ENCODE data around the gene AMBRA1.

The AMBRA1 gene

DNA sequence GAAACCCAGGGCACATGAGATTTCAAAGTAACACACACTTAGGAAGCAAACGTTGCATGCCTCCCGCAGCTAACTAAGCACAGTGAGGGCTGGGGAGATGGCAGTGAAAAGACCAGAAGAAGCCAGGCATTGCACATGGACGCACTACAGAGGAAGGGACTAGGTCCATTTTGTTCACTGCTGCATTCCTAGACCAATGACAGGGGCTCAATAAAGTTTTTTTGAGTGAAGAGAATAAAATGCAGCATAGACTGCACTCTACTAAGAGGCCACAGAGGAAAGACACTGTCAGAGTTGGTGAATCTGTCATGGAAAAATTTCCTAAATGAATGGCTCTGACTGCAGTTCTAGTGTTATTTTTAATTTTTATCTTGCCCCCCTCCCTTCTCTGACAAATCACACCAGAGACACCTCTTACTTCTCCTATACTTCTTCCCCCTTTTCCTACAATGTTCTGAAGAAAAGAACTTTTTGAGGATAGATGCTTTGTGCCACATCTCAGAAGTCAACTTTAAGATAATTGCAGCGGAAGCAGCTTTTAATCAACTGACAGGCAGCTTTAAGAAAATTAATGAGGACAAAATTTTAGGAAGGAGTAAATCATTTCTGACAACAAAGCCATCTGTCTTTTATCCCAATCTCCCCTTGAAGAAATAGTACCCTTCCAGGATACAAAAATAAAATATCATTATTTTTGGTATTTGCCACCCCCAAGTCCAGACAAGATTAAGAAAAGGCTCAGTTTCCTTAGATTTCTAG is 167.4 kb downstream of the AMBRA1 start:
- no peak for DNase-seq

DNA sequence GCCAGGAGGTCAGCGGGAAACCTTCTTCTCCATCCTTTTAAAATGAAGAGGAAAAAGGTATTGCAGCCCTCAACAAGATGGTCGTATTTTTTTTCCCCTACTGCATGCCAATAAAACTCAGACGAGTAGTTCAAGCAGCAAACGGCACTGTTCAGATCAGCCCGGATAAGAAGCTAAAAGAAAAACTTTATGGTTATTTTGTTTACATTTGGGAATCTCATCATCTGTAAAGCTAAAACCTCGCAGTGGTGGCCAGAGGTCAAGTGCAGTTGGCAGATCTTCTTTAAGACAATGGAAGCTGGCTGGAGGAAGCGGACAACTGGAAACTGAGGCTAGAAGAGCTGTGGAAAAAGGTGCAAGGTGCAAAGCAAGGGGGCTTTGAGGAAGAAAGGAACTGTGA is 171.2 kb downstream of the AMBRA1 start:
- no peak for DNase-seq

DNA sequence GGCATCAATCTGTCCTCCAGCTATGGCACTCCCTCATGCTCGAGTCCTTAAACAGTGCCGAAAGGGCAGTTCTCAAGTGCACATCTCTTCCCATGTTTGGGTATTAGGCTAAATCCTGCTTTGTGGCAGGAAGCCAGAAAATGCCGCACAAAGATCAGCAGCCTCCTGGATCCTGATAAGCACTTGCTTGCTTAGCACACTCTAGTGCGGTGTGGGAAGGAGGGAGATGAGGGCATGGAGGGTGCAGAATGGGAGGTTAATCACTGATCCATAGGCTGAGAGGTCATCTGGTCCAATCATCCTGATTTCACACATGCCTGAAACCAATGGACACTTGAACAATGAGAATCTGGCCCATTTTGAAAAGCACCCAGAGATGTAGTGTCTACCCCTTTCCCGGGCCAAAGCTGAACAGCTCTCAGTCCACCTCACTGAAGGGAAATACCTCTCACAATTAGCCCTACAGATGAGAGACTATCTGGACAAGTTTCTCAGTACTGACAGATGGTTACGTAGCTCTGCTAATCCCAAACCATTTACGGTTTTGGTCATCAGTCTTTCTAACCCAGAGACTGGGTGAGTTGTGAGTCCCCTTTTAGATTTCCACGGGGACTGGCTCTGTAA is 172.5 kb downstream of the AMBRA1 start:
- DNase-seq: no peak

DNA sequence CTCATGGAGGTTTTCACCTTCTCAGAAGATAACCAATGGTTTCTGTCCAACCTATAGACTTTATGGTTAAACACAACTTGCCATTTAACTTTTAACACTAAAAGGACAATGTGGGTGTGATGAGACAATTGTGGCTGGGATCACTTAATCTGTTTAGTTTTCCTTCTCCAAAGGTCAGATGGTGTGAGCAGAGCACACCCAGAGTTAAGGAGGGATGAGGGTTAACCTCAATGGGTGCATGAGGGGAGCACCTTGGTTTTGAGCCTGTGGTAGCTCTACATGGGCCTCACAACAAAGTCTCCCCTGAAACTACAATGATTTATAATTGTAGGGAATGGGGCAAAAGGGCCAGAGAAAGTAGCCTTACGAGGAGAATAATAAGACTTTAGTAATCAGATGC is 173.3 kb downstream of the AMBRA1 start:
- DNase-seq: no peak

DNA sequence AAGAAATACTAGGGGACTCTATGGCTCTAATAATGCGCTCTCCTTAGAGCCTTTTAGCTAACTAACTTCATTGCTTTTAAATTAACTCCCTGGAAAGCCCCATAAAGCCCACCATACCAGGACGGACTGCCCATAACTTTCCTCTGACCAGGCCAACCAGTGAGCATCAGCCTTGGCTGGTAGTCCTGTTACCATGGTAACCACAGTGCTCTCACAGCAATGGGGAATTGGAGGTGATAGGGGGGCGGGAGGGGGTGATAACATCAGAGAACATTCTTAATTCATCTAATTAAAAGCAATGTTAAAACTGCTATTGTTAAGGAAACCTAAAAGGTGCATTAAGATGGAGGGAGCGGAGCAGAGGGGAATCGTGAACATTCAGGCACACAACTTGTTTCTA is 175.1 kb downstream of the AMBRA1 start:
- DNase-seq: no peak

DNA sequence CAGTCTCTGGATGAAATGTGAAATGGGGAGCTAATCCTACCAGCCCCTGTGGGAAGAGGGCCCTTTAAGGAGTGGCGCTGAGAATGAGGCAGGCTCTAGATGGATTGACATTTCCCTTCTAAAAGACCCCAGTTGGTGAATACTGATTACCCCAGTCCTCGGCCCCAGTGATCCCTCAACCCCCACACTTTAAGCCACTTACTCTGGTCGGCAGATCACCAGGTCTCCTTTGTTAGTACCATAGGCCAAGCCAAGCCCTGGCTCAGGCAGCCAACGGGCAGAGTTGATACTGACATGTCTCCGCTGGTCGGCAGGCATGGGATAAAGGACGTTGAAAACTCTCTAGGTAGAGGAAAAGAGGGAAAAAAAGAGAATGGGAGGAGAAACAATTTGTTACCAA is 176.1 kb downstream of the AMBRA1 start:
- no peak for DNase-seq

DNA sequence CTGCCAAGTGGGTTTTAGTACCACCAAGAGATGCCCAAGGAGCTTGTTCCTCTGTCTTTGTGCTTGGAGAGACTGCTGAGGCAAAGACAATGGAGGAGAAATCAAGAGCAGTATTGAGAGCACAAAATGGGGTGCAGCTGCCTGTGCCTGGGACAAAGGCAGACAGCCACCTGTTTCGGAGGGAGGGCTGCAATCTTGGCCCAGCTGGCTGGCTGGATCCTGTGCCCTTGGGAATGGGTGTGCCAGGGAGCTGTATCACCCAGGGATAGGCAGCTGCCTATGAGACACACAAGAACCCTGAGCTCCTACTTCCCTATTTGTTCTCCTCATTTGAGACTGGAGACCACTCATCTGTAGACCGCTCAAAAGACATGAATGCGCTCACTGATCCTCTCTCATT is 178.9 kb downstream of the AMBRA1 start:
- no peak for DNase-seq

DNA sequence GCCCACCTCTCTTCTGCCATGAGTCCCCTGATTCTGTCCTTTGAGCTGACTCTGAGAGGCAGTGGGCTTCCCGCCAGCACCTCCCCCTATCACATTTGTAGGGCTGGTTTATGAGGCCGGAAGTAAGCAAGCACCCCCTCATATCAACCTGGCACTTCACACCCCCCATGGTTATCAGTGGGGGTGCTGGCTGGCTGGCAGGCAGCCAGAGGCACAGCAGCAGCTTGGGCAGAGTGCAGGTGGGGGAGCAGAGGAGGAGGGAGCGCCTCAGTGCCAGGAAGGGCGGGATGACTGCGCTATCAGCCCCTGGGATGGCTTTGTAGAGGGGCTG is 179.4 kb downstream of the AMBRA1 start:
- DNase-seq: no peak

DNA sequence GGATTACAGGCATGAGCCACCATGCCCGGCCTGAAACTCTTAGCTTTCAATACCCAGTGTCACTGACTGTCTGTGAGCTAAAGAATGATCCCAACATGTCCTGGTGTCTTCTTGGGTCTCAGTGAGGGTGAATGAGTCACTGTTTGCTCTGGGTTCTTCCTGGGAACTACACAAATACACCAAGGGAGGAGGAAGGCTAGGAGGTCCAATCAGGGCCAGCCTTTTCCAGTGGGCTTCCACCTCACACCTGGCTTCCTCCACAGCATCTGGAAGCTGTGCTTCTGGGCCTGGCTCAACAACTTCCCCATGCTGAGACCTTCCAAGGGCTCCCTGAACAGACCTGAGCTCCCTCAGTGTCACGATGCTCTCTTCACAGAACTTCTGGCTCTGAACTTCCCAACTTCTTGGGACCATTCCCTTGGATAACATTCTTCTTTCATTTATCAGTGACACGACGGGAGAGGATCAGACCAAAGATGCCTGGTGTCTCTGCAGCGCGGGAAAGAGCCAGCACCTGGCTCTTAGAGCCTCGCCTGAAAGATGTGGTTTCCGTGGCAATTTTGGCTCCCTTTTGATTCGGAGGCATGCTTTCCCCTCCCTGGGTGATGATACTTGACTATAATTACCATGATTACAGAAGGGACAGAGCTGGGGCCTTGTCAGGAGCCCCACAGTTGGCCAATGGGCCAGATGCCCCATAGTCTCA is 179.9 kb downstream of the AMBRA1 start:
- DNase-seq: no peak

DNA sequence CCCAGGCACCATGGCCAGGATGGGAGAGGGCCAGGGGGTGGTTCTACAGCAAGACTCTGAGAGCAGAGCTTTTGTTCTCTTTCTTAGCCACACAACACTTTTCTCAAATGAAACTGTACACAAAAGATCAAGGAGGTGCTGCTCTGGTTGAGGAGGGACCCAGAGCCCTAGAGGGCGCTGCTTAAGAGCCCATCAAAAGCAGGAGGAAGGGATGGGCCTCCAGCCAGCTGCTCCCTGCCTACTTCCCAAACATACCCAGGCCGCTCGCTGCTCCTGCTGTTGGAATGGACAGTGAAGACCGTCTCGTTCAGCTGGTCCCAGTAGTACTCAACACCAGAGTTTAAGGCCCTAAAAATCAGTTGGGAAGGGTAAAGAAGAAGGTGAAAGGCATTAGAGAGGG is 183.8 kb downstream of the AMBRA1 start:
- no peak for DNase-seq

DNA sequence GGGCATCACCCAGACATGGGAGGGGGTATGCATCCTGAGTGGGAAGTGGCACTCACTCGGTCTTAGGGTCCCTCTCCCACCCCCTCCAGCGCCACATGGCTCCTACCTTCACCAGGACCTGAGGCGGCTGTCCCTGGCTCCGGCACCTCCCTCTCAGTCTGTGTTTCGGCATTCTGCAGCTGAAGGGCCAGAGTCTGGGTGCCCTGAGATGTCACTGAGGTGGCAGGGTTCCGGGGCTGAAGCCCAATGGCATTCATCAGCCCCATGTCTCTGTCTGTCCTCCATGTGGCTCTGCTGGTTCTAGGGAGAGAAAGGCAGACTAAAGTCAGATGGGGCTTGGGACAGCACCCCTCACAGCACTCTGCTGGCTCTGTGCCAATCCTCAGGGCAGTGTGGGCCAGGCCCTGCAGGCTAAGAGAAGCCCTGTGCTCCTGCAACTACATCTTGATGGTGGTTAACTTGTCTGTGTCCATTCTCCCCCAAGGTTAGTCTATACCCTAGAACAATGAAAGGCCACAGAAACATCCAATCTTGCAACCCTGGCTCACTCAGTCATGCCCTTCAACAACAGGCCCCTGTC is 185.3 kb downstream of the AMBRA1 start:
- no peak for DNase-seq

DNA sequence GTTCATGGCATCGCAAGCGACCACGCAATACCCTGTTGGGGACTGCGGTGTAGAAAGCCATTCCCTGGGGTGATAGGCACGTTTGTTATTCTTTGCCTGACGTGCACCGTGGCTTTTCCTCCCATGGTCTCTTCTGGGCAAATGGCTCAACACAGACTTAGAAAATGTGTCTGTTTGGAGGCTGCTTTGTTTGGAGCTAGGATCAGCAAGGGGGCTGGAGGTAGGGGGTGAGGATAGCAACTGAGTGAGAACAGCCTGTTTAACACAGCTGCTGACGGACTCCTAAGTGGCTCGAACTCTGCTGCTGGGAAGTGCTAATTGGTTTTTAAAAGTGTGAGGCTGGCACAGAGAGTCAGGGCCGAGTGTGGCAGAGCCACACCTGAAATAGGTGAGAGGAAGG is 186.2 kb downstream of the AMBRA1 start:
- DNase-seq: no peak

DNA sequence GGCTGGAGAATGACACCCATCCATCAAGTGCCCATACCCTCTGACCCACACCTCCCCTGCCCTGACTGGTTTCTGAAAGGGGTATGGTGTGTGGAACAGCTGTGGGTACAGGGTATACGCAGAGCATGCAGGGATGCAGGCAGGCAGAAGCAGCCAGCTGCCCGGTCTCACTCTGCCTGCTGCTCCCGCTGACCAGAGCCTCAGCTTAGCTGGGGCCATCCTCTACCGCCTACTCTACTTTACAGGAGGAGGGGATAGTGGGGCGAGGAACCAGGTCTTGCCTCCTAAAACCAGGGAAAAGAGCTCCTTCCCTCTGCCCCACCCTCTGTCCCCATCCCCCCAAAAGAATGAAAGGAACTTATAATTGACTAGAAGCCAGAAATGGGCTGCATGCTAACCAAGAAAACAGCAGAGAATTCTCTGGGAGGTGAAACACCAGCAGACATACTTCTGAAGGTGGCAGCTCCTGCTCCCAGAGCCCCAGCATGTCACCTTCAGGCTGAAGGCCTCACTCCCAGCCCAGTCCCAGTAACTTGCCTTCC is 189.3 kb downstream of the AMBRA1 start:
- no peak for DNase-seq

DNA sequence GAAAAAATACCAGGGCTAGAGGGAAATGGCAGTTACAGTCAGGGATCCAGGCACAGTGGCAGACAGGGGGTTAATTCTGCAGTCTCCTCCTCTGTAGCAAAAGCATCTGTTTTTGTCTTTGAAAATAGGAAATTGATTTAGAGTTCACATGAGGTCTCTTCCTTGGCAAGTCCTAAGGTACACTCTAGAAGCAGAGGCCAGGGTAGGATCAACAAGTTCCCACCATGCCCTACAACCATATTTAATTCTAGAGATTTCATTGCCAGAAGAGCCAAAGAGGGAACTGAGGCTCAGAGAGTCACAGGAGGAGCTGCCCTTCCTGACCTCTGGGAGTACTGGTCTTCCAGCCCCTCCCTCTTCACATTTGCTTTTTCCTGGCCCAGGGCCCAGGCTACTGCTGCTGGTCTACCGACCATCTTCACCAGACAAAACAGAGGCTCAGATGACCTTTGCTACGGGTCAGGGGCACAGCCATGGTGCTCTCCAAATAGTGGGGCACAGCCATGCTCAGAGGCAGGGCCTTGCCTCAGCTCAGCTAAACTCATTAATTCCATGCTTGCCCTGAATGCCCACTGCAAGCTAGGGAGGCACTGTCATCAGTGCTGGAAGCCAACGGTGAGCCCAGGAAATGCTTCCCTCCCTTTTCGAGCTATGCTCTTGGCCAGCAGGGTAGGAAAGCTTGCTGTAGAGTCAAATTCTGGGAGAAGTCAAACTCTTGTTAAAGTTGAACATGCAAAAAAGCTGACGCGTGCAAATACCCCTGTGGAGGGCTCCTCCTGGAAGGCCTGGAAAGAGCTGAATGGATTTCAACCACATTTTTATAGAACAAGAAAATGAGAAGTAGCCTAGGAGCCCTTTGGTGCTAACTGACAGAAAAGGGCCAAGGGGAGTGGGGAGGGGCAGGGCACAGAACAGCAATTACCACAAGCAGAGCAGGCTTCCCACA is 190.6 kb downstream of the AMBRA1 start:
- DNase-seq: no peak

DNA sequence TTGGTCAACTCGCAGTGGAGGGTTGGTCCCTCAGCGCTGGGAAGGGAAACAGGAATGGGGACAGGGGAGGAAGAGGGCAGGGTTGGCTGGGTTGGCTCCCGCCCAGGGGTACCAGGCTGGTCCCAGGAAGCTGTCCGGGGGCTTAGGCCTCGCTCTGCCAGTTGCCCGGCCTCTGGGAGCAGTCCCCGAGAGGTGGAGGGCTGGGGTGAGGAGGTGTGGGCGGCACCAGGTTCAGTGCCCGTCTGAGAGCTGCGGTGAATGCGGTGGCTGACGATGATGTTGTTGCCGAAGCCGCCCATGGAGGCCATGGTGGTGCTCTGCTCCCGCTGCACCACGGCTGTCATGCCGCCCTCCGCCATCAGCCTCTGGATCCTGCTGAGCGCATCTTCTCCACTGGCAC is 196.3 kb downstream of the AMBRA1 start:
- DNase-seq: no peak

DNA sequence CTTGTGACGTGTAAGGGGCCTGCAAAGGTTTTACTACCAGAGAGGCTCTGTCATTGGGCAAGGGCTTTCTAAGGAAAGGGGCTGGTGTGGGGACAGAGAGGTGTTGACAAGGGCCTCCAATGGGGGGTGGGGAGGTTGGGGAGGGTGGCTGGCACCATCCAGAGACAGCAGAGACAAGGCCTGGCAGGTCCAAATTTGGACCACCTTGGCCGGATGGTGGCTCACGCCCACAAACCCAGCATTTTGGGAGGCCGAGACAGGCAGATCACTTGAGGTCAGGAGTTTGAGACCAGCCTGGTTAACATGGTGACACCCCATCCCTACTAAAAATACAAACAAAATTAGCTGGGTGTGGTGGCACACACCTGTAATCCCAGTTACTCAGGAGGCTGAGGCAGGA is 200.1 kb downstream of the AMBRA1 start:
- no peak for DNase-seq

DNA sequence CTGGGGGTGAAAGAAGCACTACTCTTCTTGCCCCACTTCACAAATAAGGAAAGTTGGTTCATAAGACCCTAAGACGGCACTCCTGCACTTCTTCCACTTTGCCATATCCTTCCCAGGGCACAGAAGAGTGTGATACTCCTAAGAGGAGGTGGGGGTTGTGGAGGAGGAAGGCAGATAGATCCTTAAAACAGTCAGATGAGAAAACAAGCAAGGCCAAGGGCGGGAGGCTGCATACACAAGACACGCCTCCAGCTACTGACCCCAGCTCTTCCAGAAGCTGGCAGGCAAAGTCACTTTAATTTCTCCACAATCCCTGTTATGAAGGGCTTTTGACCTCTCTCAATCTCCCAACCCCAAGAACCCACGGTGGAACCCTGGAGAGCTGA is 200.6 kb downstream of the AMBRA1 start:
- no peak for DNase-seq

DNA sequence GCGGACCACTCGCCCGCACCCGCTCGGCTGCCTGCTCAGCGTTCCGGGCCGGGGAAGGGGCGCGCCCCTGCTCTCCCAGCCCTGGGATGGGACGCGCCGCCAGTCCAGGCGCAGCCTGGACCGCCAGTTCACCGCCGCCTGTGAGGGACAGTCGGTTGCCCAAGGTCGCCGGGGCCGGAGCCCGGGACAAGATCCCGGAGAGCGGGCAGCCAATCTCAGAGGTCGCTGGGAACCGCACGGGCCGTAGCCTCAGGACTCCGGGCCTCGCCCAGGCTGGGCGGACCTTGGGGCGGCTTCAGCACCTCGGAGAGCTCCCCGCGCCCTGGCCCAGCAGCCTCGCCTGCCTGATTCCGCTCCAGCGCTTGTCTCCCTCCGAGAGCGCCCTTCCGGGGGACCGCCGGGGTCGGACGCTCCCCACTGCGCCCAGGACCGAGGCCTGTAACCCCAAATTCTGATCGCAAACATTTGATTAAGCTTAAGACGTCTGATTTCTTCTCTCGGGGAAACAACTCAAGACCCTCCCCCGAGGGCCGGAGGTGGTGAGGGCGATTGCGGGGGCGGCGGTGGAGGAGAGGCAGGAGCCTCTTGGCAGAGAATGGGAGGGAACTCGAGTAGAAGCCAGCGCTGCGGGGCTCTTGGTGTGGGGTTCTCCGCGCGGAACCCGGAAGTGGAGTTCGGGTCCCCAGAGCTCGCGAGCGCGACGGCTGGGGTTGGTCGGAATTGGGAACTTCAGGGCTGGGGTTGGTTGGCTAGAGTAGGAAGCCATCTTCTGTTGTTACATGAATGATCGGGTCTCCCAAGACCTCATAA is 201.2 kb downstream of the AMBRA1 start:
- peak; percentile 68 for DNase-seq

DNA sequence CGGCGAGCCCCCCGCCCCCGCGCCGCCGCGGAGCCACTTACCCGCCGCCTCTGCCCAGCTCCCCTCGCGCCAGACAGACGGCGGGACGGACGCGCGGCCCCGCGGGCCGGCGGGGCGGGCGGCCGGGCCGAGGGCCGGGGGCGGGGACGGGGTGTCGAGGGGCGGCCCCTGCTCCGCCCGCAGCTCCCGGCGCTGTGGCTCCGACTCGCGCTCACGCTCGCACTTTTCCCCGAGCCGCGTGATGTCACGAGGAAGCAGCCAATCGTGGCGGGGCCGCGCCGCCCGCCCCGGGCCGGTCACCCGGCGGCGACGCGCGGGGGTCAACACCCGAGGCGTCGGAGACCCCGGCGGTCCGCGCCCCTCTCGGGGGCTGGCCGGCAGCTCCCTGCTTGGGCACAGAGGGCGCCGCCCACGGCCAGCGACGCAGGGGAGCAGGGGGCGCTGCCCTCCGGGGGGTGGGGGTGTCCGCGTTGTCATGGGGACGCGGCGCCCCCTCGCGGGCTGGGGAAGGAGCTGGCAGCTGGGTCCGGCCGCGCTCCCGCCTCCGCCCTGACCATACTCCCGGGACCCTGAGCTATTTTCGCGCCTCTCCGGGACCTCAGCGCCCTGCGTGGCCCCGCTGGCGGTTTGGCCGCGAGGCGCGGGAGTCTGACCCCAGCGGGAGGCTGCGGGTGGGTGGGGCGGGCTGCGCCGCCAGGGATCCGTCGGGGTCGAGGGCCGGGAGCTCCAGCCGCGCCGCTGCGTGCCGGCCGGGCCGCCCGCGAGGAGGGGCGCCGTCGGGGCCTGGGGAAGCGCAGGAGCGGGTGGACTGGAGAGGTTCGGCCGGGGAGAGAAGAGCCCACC is 202.0 kb downstream of the AMBRA1 start, which contains the start of gene CHRM4:
TSS of gene CHRM4 (minus strand) at position 199 of the 843 bp plus-strand sequence. CDS start 5,219 bp downstream, outside the sequence.
- no peak for DNase-seq

DNA sequence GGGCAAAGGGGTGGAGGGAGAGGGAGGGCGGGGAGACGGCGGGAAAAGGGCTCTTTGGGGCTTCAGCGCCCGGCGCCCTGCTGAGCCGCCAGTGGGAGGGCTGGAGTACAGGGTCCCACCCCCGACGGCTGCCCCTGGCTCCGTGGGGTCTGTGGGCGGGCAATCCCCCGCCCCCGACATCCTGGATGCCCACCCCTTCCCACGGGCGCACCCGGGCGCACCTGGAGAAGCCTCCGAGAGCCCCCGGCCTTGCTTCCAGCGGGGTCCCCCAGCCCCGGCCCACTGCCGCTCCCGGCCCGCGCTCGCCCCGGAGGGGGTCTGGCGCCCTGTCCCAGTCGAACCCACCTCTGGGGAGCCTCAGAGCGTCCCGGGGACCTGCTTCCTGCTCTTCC is 202.6 kb downstream of the AMBRA1 start:
- no peak for DNase-seq

Measured in stimulated activated CD4-positive, alpha-beta T cell treated with anti-CD3 and anti-CD28 coated beads, Interleukin-1b, Interleukin-23, amount 100 ng/mL, for 48 hours (primary cell).